ENCODE data around the gene SLC9A1.

Gene SLC9A1

DNA sequence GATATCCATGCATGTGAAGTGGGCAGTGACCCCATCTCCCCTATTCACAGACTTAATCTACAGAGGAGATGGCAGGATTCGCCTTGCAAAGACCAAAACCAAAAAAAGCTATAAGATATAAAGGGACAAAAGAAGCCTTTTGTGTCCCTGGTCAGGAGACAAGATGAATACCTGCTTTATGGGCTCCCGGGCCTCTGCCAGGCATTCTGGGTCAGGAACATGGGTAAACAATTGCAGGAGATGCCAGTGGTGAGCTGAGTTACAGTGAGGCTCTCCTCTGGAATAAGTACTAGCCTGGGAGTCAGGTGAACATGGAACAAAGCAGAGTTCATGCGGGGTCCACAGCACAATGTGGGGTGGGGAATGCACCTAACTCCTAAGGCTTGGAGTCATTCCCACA lies 4.7 kb downstream of the SLC9A1 start:
- no peak for DNase-seq

DNA sequence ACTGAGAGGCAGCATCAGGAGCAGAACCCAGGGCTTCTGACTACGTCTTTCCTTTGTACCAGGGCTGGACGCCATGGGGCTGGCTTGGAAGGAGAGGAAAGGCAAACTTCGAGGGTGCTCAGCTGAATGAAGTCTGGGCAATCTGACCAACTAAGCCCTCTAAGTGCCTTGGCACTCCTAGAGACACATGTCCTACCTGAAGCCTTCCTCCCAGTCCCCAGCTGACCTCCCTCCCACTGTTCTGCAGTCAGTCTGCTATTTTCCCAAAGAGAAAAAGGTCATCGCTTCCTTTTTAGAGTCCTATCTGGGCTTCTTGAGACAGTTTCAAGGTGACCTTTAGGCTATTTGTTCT lies 5.2 kb downstream of the SLC9A1 start:
- no peak for DNase-seq

DNA sequence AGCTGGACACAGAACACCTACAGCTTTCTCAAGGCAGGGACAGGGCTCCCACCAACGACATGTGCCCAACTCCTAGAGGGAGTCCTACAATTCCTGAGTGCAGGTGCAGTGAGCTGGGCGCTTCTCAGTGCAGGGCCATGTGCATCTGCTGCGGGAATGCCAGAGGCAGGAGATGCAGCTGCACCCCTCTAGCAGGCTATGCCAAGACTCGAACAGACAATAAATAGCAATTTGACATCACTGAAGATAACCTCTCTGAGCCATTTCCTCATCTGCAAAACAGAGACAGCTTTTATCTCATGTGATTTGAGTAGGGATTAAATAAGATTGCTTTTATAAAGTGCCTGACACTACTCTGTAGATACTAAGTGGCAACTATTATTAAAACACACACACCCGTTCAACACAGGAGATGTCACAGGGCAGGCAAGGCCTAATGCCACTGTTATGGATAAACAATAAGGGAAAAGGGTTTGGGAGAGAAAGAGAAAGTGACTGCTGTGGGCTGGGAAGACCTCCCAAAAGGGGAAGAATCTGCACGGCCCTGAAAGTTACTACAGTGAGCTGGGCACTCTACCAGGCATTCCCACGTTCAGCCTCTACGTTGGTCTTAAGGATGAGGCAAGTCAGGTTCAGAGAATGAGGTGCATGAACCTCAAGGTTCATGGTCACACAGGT lies 5.7 kb downstream of the SLC9A1 start:
- DNase-seq, result no peak

DNA sequence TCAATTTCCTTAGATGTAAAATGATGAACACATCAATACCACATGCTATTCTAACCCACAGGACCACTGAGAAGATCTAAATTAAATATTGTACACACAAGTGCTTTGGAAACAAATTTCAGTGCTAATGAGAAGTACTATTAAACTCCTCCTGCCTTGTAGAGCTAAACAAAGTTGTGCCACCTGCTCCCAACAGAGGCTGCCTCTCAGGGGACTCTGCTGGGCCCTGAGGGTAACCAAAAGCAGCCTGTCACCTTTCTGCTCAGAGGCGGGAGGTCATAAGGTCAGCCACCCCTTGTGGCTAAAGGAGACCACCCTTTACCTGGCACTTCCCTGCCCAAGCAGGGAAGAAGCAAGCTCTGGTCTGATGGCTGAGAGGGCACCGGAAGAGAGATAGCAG lies 6.3 kb downstream of the SLC9A1 start:
- no peak for DNase-seq

DNA sequence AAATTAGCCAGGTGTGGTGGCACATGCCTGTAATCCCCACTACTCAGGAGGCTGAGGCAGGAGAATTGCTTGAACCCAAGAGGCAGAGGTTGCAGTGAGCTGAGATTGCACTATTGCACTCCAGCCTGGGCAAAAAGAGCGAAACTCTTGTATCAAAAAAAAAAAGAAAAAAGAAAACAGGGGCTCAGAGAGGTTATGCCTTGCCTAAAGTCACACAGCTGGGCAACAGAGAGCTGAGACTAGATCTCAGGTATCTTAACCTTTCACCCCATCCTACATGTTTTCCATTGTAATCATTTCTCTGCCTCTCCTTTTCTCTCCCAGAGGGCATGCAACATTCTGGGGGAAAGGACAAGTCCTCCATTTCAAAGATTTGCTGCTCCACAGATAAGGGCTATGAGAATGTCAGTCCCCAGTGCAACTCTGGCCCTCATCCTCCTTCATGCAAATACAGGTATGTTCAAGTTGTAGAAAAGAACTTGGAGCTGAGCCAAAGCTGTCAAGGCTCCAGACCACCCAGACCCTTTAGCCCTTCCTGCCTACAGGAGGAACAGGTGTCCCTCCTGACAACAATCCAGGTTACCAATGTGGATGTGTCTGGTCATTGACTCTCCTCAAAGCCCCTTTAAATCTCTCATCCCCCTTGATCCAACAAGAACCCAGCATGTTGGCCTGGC lies 6.9 kb downstream of the SLC9A1 start:
- no peak for DNase-seq

DNA sequence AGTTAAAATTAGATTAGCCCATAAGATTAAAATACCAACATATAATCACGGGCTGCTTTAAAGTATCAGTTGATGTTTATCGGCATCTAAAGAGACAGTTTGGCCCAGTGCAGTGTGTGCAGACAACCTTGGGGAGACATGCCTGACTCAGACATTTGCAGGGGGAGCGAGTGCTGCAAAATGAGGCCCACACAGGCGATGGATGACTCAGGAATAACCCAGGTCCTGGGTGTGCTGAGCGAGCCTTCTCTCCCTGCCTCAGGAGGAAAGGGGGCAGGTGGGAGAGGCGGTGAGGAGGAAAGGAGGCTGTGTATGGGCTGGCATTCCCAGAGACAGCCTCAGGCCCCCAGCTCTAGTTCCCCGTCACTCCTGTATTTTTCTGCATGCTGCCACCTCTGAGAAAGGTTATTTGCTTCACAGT lies 9.0 kb downstream of the SLC9A1 start:
- no peak for DNase-seq

DNA sequence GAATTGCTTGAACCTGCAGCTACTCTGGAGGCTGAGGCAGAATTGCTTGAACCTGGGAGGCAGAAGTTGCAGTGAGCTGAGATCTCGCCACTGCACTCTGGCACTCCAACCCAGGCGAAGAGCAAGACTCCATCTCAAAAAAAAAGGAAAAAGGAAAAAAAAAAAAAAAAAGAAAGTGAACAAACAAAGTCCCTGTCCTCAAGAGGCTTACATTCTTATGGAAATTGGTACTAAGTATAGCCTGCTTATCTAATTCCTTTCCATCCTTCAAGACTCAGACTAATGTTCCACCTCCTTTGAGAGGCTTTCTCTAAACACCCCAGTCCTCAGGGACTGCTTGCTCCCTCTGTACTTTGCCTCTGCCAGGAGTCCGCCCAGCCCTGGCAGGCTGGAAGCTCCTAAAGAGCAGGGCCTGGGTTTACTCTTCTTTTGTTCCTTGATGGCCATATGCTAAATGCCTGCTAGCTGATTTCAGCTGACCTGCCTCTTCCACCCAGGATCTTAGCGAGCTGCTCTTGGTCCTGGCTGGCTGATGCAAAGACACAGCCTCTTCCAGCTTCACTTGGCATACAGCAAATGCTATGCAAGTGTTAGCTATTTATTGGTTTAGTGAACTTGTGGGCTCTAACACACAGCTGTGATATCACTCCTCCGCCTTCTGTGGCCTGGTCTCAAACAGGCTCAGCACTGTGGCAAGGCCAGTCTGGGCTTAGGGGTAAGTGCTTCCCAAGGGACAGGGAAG lies 9.8 kb downstream of the SLC9A1 start:
- no peak for DNase-seq

DNA sequence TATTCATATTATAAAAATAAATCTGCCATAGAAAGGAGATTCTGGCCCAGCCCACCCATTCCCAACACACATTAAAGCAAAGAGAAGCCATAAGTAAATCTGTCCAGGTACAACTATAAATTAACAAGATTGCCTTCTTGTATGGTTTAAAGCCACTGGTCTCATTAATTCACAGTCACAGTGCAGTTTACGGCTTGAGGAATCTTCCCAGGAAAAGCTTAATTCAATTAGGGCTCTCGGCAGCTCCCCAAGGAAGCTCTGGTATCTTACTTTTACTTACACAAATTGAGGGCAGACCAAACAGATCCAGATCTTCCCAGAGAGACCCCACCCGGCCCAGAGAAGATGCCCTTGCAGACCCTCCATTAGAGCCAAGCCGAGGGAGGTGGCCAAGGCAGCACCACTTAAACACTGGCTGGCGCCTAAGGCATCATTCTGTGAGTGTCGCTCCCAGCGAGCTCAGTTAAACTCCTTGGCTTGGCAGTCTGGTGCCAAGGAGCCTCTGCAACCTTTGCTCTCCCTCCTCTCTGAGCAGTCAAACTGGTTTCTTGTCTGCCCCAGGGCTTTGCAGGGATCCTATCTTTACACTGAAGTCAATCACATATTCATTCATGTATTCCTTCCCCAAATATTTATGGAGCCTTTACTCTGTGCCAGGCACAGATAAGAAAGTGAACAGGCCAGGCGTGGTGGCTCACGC lies 10.7 kb downstream of the SLC9A1 start:
- no peak for DNase-seq

DNA sequence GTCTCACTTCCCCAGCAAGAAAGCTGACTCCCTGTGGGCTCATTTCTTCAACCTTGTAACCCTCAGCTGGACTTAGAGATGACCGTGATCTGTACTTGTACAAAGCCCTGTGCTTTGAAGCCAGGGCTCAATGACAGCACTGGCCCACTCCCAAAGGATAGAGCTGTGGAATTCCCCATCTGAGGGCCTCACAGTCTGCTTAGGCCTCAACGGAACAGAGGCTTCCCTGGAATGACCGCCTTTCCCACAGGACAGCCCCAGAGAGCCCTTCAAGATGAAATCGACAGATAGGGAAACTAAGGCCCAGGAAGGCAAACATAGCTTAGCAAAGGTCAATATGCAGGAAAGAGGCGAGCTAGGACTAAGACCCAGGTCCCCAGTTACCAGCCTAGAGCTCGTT lies 11.5 kb downstream of the SLC9A1 start:
- no peak for DNase-seq

DNA sequence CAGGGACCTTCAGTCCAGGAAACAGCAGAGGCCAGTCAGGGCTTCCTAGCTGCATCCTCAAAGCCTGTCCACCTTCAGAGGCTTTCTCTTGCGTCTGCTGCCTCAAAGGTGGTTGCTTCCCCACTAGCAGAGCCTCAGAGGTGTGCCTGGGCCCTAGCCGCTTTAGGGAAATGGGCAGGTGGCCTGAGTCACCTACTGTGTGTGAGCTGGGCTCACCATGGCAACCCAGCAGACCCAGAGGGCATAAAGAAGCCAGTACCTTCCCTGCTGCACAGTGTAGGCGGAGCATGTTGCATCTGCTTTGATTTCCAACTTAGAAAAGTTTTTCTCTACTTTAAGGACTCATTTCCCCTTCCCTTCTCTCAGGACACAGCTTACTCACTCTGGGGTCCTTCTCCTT lies 12.5 kb downstream of the SLC9A1 start:
- DNase-seq, result peak; percentile 20

DNA sequence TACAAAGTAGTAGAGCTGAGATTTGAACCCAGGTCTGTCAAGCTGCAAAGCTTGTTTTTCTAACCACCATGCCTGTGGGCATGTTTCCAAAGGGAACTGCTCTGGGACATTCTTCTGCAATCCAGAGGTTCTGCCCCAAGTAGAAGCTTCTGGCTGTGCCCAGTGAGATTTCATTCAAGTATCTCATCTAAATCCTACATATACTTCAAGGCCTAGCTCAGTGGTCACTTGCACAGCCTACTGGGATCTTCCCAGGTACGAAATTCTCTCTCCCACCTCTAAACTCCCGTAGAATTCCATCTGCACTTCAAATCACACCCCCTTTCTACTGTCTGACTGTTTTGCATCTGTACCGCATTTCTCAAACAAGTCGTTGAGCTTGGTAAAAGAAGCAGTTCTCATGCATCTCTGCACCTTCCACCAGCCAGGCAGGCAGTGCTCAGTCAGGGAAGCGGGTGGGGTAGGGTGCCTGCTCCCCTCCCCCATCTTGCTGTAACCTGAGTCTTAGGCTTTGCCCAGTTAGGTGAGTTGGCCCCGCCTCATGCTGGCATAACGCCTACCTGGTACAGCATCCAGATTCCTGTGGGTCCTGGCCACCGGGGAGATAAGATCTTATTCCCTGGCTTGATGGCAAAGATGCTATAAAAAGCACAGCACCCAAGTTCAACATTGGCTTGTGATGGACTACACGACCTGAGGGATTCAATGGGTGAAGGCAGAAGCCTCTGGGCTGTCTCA lies 13.5 kb downstream of the SLC9A1 start:
- no peak for DNase-seq

DNA sequence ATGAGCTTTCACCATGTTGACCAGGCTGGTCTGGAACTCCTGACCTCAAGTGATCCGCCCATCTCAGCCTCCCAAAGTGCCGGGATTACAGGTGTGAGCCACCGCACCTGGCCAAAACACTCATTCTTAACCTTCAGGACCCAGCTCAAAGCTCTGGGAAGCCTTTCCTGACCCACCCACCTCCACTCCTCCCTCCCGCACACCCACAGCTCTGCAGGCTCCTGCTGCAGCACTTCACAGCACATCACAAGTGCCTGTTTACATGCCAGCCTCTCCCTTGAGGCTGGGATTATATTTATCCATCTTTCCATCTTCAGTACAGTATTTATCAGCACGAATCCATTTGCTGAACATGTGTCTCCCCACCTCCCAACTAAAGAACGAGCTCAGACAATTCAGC lies 14.9 kb downstream of the SLC9A1 start:
- DNase-seq, result no peak

DNA sequence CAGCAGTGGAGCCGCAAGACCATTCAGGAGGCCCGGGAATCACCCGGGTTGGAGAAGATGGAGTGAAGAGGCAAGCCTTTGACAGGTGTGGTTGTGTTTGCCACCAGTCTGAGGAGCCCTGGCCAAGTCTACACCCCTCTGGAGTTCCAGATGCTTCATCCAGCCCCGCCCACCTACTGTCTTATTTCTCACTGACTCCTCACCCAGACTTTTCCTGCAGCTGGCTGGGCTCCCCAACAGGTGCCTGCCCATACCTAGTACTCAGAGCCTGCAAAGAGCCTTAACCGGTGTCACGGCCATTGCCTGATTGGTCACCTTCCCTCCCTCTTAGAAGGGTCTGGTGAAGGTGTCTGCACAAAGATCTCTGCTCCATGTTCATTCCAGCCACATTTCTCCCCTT lies 16.0 kb downstream of the SLC9A1 start:
- no peak for DNase-seq

DNA sequence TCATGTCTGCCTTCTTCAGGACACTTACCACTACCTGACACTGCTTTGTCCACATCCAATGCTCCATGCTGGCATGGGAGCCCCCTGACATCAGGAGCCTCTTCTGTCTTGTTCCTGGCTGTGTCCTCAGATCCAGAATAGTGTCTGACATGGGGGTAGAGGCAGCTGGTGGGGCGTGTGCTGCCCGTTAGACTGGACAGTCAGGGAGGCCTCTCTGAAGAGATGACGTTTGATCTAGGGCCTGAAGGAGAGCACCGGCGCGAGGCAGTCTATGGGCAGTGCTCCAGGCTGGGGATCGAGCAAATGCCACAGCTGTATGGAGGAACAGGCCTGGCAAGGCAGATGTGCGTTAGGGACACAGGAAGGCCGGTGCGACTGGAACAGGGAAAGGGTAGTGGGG lies 16.6 kb downstream of the SLC9A1 start:
- DNase-seq, result no peak

DNA sequence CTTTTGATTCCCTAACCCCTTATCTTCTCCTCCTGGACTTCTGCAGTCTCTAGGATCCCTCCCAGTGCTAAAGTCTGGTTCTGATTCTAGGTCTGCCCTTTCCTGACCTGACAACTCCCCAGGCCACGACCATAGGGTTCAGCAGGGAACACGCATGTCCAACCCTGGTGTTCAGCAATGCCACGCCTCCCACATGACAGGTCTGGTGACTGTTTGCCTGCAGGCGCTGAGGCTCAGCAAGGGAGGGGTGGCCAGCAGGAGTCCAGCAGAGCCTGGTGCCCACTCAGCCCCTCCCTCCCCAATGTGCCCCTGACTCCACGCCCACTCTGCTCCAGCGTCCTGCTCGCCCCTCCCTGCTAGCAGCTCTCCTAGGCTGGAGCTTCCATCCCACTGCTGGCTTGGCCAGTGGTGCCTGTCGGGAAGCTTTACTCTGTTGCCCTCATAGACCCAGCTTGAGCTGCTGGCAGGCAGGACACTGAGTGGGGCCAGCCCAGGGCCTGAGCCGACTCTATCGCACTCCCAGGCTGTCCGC lies 17.3 kb downstream of the SLC9A1 start:
- peak; percentile 21 for DNase-seq

DNA sequence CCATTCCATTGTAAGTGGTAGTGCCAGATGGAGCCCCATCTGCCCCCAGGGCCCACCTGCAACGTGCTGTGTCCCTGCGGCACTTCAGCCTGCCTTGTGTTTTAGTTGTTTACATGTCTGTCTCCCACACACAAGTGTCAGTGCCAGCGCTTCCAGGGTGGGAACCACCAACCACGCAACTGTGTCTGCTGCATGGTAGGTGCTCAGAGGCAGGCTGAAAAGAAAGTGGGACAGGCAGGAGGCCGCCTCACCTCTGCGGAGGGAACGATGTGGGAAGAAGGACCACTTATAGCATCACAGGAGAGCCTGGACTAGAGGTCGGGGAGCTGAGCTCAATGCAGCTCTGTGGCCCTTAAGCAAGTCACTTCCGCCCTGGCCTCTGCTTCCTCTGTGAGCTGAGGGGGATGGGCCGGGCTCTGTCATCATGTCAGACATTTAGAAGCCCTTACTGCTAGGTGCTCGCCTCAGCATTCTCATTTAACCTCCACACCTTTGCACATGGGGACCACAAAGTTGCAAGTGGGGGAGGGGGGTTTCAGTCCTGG lies 17.9 kb downstream of the SLC9A1 start:
- DNase-seq, result peak; percentile 73

DNA sequence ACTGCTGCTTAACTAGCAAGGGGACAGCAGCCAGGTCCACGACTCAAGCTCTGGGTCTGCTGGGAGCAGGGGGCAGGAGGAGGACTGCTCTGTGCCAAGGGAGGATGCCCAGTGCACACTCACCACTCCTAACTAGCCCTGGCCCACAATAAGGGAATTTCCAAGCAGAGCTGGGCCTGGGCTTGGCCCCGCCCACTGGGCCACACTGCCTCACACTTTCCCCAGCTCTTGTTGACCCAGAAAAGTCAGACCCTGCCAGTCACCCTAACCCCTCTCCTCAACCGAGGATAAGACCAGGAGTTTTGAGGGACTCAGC lies 18.7 kb downstream of the SLC9A1 start:
- DNase-seq, result peak; percentile 46

DNA sequence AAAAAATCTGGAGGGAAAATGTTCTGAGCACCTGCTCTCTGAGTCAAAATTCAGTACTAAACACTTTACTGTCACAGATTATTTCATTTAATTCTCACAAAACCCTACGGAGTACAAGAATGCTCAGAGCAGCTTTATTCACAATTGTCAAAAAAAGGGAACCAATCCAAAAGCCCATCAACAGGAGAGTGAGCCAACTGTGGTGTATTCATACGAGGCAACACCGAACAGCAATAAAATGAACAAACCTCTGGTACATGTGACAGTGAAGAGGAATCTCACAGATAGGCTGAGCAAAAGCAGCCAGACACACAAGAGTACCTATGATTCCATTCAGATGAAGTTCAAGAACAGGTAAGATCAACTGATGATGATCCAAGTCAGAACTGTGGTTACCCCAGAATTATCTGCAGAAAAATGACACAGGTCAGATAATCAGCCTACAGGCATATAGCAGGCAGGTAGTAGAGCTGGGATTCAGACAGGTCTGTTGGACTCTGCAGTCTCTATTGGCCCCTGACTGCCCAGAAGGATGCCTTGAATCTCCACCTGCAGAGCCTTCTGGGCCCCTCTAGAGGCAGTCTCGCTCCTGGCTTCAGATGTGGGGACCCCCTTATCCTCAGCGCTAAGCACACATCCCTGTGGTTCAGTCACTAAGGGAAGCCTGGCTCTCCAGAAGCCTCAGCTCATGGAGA lies 19.2 kb downstream of the SLC9A1 start:
- no peak for DNase-seq

DNA sequence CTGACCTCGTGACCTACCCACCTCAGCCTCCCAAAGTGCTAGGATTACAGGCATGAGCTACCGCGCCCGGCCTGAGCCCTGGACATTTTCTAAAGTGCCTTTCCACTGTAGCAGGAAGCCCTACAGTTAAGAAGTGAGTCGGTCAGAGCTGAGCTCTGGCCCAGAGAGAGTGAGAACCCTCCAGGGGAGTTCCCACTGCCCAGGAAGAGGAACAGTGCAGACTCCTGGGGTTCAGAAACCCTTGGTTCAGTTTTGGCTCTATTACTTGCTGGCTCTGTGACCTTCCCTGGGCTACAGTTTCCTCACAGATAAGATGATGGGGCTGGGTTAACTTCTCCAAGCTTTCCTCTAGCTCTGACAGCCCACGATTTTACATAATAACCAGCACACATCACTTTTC lies 20.9 kb downstream of the SLC9A1 start:
- peak; percentile 39 for DNase-seq

DNA sequence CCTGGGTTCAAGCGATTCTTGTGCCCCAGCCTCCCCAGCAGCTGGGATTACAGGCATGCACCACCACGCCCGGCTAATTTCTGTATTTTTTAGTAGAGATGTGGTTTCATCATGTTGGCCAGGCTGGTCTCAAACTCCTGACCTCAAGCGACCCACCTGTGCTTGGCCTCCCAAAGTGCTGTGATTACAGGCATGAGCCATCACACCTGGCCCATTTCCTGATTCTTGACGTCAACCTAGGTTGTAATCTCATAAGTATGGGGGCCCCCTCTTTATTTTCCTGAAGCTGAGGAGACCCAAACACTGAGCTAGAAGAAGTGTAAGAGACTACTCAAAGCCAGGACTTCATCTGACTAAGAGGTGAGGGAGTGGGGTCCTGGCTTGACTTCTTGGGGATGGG lies 21.8 kb downstream of the SLC9A1 start:
- no peak for DNase-seq

DNA sequence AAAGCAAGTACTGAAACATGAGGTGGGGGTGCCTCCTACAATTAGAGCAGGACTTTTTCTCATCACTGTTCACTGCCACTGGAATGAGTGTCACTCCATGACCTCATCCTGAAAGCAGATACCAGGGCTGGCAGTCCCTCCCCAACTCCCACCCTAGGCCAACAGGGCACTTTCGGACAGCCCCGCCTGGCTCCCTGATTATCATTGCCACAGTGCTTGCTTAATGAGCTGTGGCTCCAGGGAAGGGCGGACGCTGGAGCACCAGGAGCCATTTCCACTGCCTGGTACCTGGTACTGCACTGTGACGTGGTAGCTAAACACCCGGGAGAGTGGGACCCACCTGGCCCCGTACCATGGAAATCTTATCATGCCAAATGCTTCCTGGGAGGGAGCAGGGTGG lies 22.3 kb downstream of the SLC9A1 start:
- no peak for DNase-seq

DNA sequence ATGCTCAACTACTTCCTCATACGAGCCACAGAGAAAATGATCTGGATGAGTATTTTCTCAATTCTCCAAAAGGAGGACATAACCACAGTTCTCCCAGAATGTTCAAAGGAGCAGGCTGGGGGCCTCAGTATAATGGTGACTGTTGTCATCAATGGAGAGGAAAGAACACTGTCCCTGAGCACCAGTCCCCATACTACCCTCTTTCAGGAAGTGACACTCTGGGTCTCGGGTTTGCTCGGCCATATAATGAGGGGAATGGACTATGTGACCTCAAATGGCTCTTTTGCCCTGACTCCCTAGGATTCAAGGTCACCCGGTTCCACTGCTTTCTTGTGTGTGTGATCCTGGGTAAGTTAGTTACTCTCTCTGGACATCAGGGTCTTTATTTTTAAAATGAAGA lies 22.8 kb downstream of the SLC9A1 start:
- DNase-seq, result no peak
